ENCODE results near the gene IGF2BP2. TPM values are rescaled to one million over a fixed set of nuclear protein-coding genes. Genes with fewer than 3 reads are reported as not detected.
A peak's percentile ranks its signal among the peaks of the same experiment; 100 is the strongest.

The IGF2BP2 gene
- total and polyA plus RNA-seq, 2 of the 8 experiments (the other 6 are each of a cell fraction or from before 2014, with no cell fraction given): 7.4 to 121 TPM

DNA sequence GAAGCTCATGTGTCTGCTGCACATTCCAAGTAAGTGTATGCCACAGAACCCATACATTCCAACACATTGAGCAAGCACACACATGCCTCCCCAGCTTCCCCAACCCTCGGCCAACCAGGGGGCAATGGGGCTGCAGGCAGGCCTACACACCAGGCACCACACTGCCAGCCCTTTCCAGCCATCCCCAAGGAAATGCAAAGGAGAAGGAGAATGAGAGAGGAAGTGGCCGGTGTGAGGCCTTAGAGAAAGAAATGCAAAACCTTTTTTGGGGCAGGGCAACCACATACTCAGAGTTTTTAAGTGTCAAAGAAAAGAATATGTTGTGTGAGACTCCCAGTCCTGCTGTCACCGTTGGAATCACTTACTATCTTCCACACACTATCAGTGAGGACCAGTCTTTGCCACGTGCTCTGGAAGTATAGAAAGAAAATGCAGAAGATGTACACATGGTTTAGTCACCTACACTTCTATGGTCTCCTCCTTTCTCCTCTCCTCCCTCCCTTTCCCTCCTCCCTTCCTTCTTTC lies 11.1 kb downstream of the IGF2BP2 start (continued):
- TF ChIP-seq PHF8 (conservative IDR thresholded peaks at IDR 0.05; ENCODE audit: low read depth, low read length): no peak
- TF ChIP-seq FOSL1 (IDR thresholded peaks at IDR 0.05; ENCODE audit: insufficient read depth, low read depth, low read length): no peak
- TF ChIP-seq SP4 (IDR thresholded peaks at IDR 0.05; ENCODE audit: low read length): no peak
- TF ChIP-seq KDM1A (IDR thresholded peaks at IDR 0.05; ENCODE audit: borderline replicate concordance, low read length): no peak
- TF ChIP-seq CTCF (IDR thresholded peaks at IDR 0.05; ENCODE audit: control extremely low read depth in 1 of 3, insufficient read depth in 1 of 3, low read depth in 1 of 3, low read length in 3 of 3): no peak
- no peak for TF ChIP-seq MAFK (IDR thresholded peaks at IDR 0.05; ENCODE audit: low read depth, low read length)
- no peak for TF ChIP-seq SRF (IDR thresholded peaks at IDR 0.05; ENCODE audit: low read depth, low read length)
- TF ChIP-seq CBX8 (IDR thresholded peaks at IDR 0.05; ENCODE audit: borderline replicate concordance, low read depth, low read length): no peak
- TF ChIP-seq SUZ12 (IDR thresholded peaks at IDR 0.05; ENCODE audit: low read length): no peak
- no peak for TF ChIP-seq GABPA (IDR thresholded peaks at IDR 0.05; ENCODE audit: borderline replicate concordance, insufficient read depth, low read length)
- TF ChIP-seq E2F6 (IDR thresholded peaks at IDR 0.05): no peak
- no peak for TF ChIP-seq CBX5 (IDR thresholded peaks at IDR 0.05; ENCODE audit: low read depth, low read length)
- no peak for TF ChIP-seq GTF2F1 (IDR thresholded peaks at IDR 0.05; ENCODE audit: borderline replicate concordance, low read depth, low read length)
- 0 out of 3 replicates have a peak, but pooled peaks of 1 of the 2 experiments have one; percentile 21 for TF ChIP-seq EP300 (IDR thresholded peaks at IDR 0.05; ENCODE audit: borderline replicate concordance in 1 of 2, low read depth in 2 of 2, low read length in 2 of 2)
- peak; percentile 36; the same call in 1 of the 2 replicates for TF ChIP-seq POLR2AphosphoS5 (IDR thresholded peaks at IDR 0.05; ENCODE audit: low read depth, low read length)
- no peak for TF ChIP-seq BACH1 (IDR thresholded peaks at IDR 0.05; ENCODE audit: low read length)
- TF ChIP-seq CHD1 (IDR thresholded peaks at IDR 0.05; ENCODE audit: low read depth, low read length): no peak
- 0 out of 2 replicates have a peak, but pooled peaks have one; percentile 53 for TF ChIP-seq YY1 (IDR thresholded peaks at IDR 0.05; ENCODE audit: low read depth, low read length)
- TF ChIP-seq SP1 (IDR thresholded peaks at IDR 0.05; ENCODE audit: low read depth, low read length): peak; percentile 43; the same call in 1 of the 2 replicates
- TF ChIP-seq TAF7 (optimal IDR thresholded peaks at IDR 0.05; ENCODE audit: borderline replicate concordance, low read depth, low read length): no peak
- TF ChIP-seq RBBP5 (IDR thresholded peaks at IDR 0.05; ENCODE audit: borderline replicate concordance, low read depth, low read length): no peak
- TF ChIP-seq SIRT6 (IDR thresholded peaks at IDR 0.05; ENCODE audit: low read length): no peak
- TF ChIP-seq JUN (IDR thresholded peaks at IDR 0.05; ENCODE audit: low read depth, low read length): no peak

All from H1 (cell line).